CD4-positive, alpha-beta T cell (primary cell): Measurements from ENCODE around the gene ALKBH3. TPM values are rescaled to one million over a fixed set of nuclear protein-coding genes. Genes with fewer than 3 reads are reported as not detected.

Experiments
- ATAC-seq: fragments of 200-7000 bp; cut with Tn5 transposase; one replicate; pipeline ENCODE4 v1.10.0; 2022; ENCODE audit warnings: mild to moderate bottlenecking; ENCODE audit not compliant: poor library complexity
- CTCF ChIA-PET: fragments of 350-600 bp; sonication (Branson Sonifier 250); formaldehyde crosslinking; loops from one replicate; lab custom pipeline; 2021; ENCODE audit warnings: antibody characterized with exemption, inconsistent platforms; lab: Charles Lee
- POLR2A ChIA-PET: fragments of 350-600 bp; sonication (Branson Sonifier 250); formaldehyde crosslinking; loops from one replicate; lab custom pipeline; 2021; ENCODE audit warnings: antibody characterized with exemption, inconsistent platforms; lab: Charles Lee
- DNase-seq, 14 experiments: peaks; one replicate each; pipeline ENCODE4 v3.0.0-alpha.2; 2013 to 2020; ENCODE audit warnings: mixed read lengths in 2 of 14
- H3K27ac ChIP-seq, 2 donors: one replicate each; pipeline versions ENCODE4 v1.5.1 to v1.7.0; 2013; ENCODE audit warnings: low read length in 2 of 2, low read depth in 1 of 2, mild to moderate bottlenecking in 1 of 2
- H3K27me3 ChIP-seq, 2 experiments: 1 replicate in 1 of 2; 2 replicates in 1 of 2; pipeline versions ENCODE4 v1.6.1 to v1.7.0; 2013; ENCODE audit warnings: low read length in 2 of 2, control low read depth in 1 of 2, mild to moderate bottlenecking in 1 of 2, moderate library complexity in 1 of 2; ENCODE audit not compliant: insufficient read depth in 2 of 2, control insufficient read depth in 1 of 2
- H3K36me3 ChIP-seq: one replicate; pipeline ENCODE4 v1.6.1; 2013; ENCODE audit warnings: low read length, control low read depth; ENCODE audit not compliant: insufficient read depth
- H3K4me1 ChIP-seq: one replicate; pipeline ENCODE4 v1.6.1; 2013; ENCODE audit warnings: low read length, control low read depth; ENCODE audit not compliant: insufficient read depth
- H3K4me3 ChIP-seq: one replicate; pipeline ENCODE4 v1.5.1; 2013; ENCODE audit warnings: mild to moderate bottlenecking, low read length, moderate library complexity
- H3K9me3 ChIP-seq, 2 experiments: 1 replicate in 1 of 2; 2 replicates in 1 of 2; pipeline versions ENCODE4 v1.6.1 to v1.7.0; 2013; ENCODE audit warnings: low read length in 2 of 2, mild to moderate bottlenecking in 2 of 2, control low read depth in 1 of 2, moderate library complexity in 1 of 2; ENCODE audit not compliant: control insufficient read depth in 1 of 2, insufficient read depth in 1 of 2
- H3K27ac Mint-ChIP-seq: one replicate; pipeline ENCODE4 v1.8.0; 2020; ENCODE audit warnings: mixed read lengths
- H3K27me3 Mint-ChIP-seq: one replicate; pipeline ENCODE4 v1.8.0; 2021; ENCODE audit warnings: mixed read lengths
- H3K36me3 Mint-ChIP-seq: one replicate; pipeline ENCODE4 v1.8.0; 2021; ENCODE audit warnings: low read depth, mixed read lengths
- H3K4me1 Mint-ChIP-seq: one replicate; pipeline ENCODE4 v1.8.0; 2021; ENCODE audit warnings: low read depth, mixed read lengths
- H3K4me3 Mint-ChIP-seq: one replicate; pipeline ENCODE4 v1.8.0; 2020; ENCODE audit warnings: mild to moderate bottlenecking, mixed read lengths
- H3K9me3 Mint-ChIP-seq: one replicate; pipeline ENCODE4 v1.8.0; 2020; ENCODE audit warnings: mixed read lengths
- CTCF ChIP-seq: fragments of 200-600 bp; IDR thresholded peaks from one replicate; pipeline ENCODE4 v1.8.0; 2022; ENCODE audit warnings: antibody characterized with exemption, mild to moderate bottlenecking
- intact Hi-C, 2 experiments: fragments of 100-400 bp; cut with DNase I in 1 of 2; cut with micrococcal nuclease in 1 of 2; formaldehyde crosslinking; loops; one replicate each; pipeline versions ENCODE4 v1.15.1 to v1.9.0; 2023 to 2025; cut with DNase I, micrococcal nuclease
- total RNA-seq, 174 experiments: library from RNA in 2 of 174; stranded (reverse) in 2 of 174; gene quantifications; one replicate each; pipeline ENCODE4 v1.2.3 and lab custom pipeline; 2021 to 2026

Gene ALKBH3
- total RNA-seq, 2 experiments from 2014 or later: 16.7 to 17.2 TPM

- ATAC-seq (no peak), DNase-seq (no peak)
- CTCF ChIA-PET: no interaction called here
- H3K27ac ChIP-seq: no peak overlapping the region
- Mint-ChIP-seq H3K9me3 (no peaks in the 10 kb centered on the region), H3K27ac (no peak overlapping the region), H3K4me1 (no peaks in the 10 kb centered on the region), H3K36me3 (no peaks in the 10 kb centered on the region), H3K4me3 (no peak overlapping the region), H3K27me3 (peaks cover 48% of the 10 kb centered on the region)
- no peaks in the 10 kb centered on the region for H3K36me3 ChIP-seq
- H3K27me3 ChIP-seq: peaks cover 11 to 14% of the 10 kb centered on the region in 2 experiments
- POLR2A ChIA-PET: no interaction called here
- no peak overlapping the region for H3K4me3 ChIP-seq
- intact Hi-C loops: no loop called here
- H3K4me1 ChIP-seq: no peaks in the 10 kb centered on the region
- TF ChIP-seq CTCF: no peak
- H3K9me3 ChIP-seq: no peaks in the 10 kb centered on the region
Observed at GRCh38 chr11:43967661-43968060, 87.0 kb downstream of the ALKBH3 start.

- H3K27ac ChIP-seq: no peak overlapping the region
- Mint-ChIP-seq H3K4me3 (no peak overlapping the region), H3K27ac (no peak overlapping the region), H3K9me3 (peaks cover 2% of the 10 kb centered on the region), H3K27me3 (peaks cover 38% of the 10 kb centered on the region), H3K4me1 (no peaks in the 10 kb centered on the region), H3K36me3 (no peaks in the 10 kb centered on the region)
- H3K36me3 ChIP-seq: no peaks in the 10 kb centered on the region
- no peaks in the 10 kb centered on the region for H3K9me3 ChIP-seq
- peaks cover under 1 to 5% of the 10 kb centered on the region in 2 experiments for H3K27me3 ChIP-seq
- ChIA-PET POLR2A (no interaction called here), CTCF (no interaction called here)
- ATAC-seq (no peak), DNase-seq (no peak)
- H3K4me1 ChIP-seq: no peaks in the 10 kb centered on the region
- TF ChIP-seq CTCF: no peak
- H3K4me3 ChIP-seq: no peak overlapping the region
- intact Hi-C loops: no loop called here
Observed at GRCh38 chr11:43968719-43969118, 88.1 kb downstream of the ALKBH3 start.

- H3K36me3 Mint-ChIP-seq: no peaks in the 10 kb centered on the region
- peaks cover 0 to 2% of the 10 kb centered on the region in 2 experiments for H3K9me3 ChIP-seq
- no peak overlapping the region for H3K27ac Mint-ChIP-seq
- no peaks in the 10 kb centered on the region for H3K36me3 ChIP-seq
- H3K4me1 Mint-ChIP-seq: no peaks in the 10 kb centered on the region
- no peak overlapping the region for H3K4me3 Mint-ChIP-seq
- TF ChIP-seq CTCF: no peak
- H3K9me3 Mint-ChIP-seq: peaks cover 6% of the 10 kb centered on the region
- no peaks in the 10 kb centered on the region for H3K4me1 ChIP-seq
- CTCF ChIA-PET: interaction anchor here (1.3 kb wide), 1 partner anchor 24 kb away, joined by 3 read pairs; no protein-coding TSS in a partner anchor
- POLR2A ChIA-PET: no interaction called here
- H3K27me3 Mint-ChIP-seq: peaks cover 34% of the 10 kb centered on the region
- intact Hi-C loops: no loop called here
- no peak overlapping the region for H3K4me3 ChIP-seq
- ATAC-seq (no peak), DNase-seq (no peak)
- H3K27ac ChIP-seq: no peak overlapping the region
- H3K27me3 ChIP-seq: peaks cover 0 to 5% of the 10 kb centered on the region in 2 experiments
Observed at GRCh38 chr11:43969543-43969942, 88.9 kb downstream of the ALKBH3 start.

Other genes starting within 250 kb of the ALKBH3 start
- 10 to 100 TPM; 16.1 to 16.3 TPM for gene HSD17B12, start 200.1 kb upstream of the ALKBH3 start, total RNA-seq
- not detected for gene C11orf96, start 61.8 kb downstream of the ALKBH3 start, total RNA-seq
- gene ACCSL, start 167.2 kb downstream of the ALKBH3 start, total RNA-seq: not detected
- gene ACCS, start 185.4 kb downstream of the ALKBH3 start, total RNA-seq: 10 to 100 TPM; 17.7 to 18.7 TPM
- 10 to 100 TPM; 17.1 to 17.5 TPM for gene EXT2, start 214.8 kb downstream of the ALKBH3 start, total RNA-seq